ENCODE results near the gene SPTB. TPM values are rescaled to one million over a fixed set of nuclear protein-coding genes. Genes with fewer than 3 reads are reported as not detected.
A peak's percentile ranks its signal among the peaks of the same experiment; 100 is the strongest.

Gene SPTB
- polyA plus RNA-seq, 4 donors, result 13.1 to 19.2 (median 15.3) TPM

DNA sequence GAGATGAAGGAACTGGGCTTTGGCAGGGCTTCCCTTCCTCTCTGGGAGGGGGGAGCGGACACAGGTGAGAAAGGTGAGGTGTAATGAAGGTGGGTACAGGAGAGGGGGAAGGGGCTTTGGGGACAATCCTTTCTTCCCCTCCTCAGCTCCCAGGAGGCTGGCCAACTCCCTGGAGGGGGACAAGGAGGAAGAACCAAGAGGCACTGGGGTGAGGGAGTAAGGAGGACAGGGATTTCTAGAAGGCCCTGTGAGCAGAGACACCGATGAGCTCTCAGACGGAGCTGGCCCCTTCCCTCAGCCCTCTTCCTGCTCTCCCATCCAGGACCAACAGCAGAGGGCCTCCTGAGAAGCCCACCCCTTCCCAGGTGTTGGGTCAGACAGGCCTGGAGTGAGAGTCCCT, 122.1 kb downstream of the SPTB start:
- no peak for DNase-seq (ENCODE audit: low read depth in 4 of 4, low spot score in 2 of 4)

DNA sequence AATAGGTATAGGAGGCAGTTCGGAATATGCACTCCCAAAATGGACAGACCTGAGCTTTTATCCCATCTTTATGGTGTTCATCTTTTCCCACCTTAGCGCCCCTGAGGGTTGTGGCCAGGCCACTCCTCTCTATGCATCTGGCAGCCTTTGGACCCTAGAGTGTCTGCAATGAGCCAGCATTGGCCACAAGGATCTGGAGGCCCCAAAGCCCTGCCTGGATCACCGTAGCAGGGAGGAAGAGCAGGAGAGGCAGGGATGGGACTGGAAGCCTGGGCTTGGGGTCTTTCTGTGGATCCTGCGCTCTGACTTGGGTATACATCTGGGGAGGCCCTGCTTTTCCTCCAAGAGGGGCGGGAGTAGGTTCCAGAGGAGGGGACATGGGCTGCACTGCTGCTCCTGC, 123.0 kb downstream of the SPTB start:
- no peak for DNase-seq (ENCODE audit: low read depth in 4 of 4, low spot score in 2 of 4)

DNA sequence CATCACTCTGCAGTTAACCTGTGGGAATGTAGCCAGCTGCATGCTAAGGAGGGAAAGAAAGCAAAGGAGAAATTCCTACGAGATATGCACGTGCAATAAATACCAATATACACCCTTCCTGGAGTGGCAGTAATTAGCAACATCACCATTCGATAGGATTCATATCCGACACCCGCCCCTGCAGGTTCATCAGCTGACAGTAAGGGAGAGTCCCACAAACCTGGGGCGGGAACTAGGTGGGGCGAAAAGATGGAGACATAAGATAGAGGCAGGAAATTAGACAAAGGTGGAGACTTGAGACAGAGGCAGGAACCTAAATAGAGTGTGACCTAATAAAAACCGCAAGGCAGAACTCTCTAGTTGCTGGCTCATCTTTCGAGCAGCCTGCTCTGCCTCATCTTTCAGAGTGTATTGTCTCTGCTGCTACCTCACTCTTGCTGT, 123.9 kb downstream of the SPTB start:
- DNase-seq (ENCODE audit: low read depth in 4 of 4, low spot score in 2 of 4), result no peak

DNA sequence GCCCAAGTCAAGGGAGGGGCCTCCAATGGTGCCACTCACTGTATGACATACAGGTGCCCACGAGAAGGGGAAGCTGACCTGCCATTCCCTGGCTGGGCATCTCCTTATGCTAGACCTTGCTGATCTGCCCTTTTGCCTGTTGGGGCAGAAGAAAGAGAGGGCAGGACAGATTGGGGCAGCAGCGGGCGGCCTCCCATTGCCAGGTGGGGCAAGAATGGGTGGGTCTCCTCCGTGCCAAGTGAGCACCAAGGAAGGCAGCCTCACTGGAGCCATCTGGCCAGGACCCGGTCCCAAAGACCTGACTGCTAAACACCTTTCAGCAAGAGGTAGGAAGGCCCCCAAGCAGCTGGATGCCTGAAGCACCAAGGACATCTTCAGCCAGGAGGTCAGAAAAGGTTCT, 125.0 kb downstream of the SPTB start:
- DNase-seq (ENCODE audit: low read depth in 4 of 4, low spot score in 2 of 4), result no peak

DNA sequence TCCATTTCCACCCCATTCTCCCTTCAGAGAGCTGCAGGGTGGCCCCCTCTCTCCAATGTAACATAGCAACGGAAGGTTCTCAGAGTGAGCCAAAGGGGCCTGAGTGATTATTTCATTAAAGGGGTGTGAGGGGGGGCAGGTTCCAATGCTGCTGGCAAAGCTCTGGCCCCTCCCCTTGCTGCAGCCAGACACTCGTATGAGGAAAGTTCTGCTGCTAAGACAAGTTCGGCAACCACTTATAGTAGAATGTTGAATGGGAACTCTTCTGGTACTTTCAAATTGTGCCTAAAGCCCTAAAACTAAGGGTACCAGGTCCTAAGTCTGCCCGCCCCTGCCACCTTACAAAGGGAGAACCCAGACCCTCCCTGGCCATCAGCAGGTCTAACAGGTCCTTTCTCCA, 125.7 kb downstream of the SPTB start:
- DNase-seq (ENCODE audit: low read depth in 4 of 4, low spot score in 2 of 4), result no peak

DNA sequence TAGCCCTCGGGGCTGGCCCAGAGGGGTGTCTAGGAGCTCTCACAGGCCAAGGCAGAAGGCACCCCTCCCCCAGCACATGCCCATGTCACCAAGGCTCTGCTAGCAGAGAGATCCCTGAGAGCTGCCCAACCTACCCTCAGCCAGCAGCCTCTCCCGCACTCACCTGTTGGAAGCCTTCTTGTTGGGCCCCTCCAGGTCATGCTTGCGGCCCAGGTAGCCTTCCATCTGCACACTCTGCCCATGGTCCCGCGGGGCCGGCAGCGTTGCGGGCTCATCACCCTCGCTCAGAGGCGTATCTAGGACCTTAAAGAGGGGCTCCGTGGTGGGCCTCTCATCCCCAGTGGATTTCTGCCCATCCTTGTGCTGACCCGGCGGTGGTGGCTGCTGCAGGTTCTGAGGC, 126.3 kb downstream of the SPTB start:
- no peak for DNase-seq (ENCODE audit: low read depth in 4 of 4, low spot score in 2 of 4)

DNA sequence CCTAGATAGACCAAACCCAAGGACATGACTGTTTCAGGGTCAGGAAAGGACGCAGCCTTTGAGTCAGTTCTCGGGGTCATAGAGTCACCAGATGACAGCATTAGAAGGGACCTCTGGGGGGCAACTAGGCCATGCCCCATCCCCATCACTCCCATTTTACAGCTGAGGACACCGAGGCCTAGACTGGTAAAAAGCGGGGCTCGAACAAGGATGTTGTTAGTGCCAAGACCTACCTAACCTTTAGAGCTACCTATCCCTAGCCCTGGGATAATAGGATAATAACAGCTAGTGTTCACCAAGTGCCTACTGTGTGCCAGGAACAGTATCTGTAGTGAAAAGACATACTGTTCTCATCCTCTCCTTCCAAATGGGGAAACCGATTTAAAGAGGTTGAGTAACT, 126.8 kb downstream of the SPTB start:
- no peak for DNase-seq (ENCODE audit: low read depth in 4 of 4, low spot score in 2 of 4)

DNA sequence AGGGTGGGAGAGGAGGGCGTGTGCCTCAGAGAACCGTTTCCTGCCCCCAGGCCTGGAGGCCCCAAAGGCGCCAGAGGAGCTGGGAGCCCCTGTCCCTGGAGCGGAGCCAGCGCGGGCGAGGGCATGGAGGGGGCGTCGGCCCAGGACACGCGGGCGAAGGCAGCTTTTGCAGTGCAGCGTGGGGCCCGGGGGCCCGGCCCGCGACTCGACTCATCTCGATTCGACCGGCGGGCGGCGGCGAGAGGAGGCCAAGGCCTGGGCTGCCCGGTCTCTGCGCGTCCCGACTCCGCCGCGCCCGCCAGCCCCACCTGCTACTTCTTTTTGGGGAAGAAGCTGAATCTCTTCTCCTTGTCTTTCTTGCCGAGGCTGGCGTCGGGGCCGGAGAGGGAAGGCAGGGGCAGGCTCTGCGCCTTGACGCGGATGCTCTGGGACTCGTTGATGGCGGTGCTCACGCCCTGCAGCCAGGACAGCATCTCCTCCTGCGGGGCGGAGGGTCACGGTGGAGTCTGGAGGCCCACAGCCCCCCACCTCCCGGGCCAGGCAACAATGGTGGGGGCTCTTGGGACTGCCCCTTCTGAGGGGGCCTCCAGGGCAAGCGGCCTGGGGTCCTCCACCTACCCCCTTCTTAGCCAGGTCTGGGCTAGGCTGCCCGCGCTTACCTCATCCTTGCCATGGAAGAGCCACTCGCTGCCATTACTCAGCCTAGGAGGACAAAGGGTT, 130.6 kb downstream of the SPTB start:
- no peak for DNase-seq (ENCODE audit: low read depth in 4 of 4, low spot score in 2 of 4)

DNA sequence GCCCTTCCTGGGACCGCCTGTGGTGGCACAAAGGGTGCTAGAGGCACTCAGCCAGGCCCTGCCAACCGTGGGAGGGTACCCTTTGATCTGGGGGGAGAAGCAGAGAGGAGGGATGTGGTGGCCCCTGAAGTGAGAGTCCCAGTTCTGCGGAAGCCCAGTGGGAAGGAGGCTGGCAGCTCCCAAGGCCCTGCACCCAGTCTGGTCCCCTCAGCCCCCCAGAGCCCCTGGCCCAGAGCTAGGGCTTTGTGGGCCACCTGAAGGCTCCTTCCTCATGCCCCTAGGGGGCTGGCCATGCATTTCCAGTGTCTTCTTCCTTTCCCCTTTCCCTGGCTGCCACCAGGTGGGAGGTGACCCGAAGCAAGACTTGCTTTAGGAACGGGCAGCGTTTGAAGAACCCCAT, 131.2 kb downstream of the SPTB start:
- no peak for DNase-seq (ENCODE audit: low read depth in 4 of 4, low spot score in 2 of 4)

DNA sequence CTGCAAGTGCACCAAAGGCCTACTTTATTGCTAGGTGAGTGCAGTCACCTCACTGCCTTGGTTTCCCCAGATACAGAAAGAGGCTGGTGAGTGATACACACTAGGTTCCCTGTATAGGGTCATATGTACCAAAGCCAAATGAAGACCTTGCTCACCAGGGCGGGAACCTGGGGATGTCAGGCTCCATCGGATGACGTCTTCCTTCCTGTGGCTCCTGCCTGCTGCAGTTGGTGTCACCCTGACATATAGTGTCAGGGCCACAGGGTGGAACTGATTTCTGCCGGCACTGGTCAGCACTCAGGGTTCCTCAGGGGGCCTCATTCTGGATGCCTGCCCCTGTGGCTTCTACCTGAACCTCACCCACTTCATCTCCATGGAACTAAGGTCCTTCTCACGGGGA, 132.4 kb downstream of the SPTB start:
- DNase-seq (ENCODE audit: low read depth in 4 of 4, low spot score in 2 of 4), result no peak

DNA sequence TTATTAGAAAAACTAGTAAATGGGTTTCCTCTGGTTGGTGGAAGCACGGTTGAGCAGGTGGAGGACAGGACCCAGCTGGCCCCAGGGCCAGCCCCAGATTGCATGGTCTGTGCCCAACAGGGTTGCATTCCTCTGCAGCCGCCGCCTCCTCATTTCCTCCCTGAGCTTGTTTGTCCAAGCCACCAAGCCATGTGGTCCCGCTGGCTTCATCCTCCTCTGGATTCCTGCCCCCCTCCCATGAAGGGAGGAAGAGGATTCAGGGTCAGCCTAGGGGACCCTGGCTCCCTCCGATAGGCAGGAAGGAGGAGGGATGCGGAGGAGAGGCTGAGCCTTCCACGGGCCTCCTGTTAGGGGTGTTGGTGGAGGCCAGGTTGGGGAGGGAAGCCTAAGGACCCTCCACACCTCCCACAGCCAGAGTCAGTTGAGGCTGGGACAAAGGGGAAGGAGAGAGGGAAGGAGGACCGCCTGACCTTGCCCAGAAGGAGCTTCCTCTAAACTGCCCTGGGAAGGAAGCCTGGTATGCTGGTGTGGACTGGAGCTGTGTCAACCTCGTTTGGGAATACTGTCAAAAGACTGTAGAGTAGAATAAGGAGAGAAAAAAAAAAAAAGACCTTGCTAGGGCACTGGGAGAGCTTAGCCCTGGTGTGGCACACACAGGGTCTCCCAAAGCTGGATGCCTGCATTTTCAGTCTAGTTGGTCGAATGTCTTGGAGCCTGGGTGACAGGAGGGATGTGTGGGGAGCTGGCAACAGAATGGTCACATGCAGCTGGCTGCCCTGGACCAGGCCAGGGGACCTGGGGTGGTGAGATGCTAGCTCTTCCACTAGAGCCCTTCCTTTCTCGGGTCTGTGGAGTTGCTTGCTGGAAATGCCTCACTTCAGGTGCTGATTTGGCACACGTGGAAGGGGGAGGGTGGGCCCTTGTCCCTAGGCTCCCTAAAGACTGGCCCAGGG, 133.1 kb downstream of the SPTB start:
- peak in 1 of 4 donors; percentile 51 for DNase-seq (ENCODE audit: low read depth in 4 of 4, low spot score in 2 of 4)

DNA sequence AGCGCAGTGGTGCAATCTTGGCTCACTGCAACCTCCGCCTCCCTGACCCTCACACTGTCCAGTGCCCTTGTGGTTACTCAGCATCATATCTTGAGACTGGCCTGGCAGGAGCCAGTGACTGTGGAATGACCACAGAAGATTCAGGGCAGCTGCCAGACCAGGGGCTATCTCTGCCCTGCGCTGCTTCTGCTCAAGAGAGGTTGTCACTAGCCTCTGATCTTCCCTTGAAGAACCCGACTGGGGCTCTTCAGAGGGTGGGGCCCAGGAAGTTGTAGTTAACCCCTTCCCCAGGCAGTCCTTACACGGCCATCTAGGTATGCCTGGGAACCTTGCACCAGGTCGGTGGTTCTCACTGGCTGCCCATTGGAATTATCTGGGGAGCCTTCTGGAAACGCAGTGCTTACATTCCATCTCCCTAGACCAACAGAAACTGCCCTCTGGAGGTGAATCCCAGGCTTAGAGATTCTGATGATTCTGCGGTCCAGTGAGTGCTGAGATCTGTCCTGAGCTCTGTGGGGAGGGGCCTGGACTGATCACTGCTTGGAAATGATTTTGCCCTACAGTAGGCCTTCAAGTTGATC, 134.1 kb downstream of the SPTB start:
- no peak for DNase-seq (ENCODE audit: low read depth in 4 of 4, low spot score in 2 of 4)

DNA sequence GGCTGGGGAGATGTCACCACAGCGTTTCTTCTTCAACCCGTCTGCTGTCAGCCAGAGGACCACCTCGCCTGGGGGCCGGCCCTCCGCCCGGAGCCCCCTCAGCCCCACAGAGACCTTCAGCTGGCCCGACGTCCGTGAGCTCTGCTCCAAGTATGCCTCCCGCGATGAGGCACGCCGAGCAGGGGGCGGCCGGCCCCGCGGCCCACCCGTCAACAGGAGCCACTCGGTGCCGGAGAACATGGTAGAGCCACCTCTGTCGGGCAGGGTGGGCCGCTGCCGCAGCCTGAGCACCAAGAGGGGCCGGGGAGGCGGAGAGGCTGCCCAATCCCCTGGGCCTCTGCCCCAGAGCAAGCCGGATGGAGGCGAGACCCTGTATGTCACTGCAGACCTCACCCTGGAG, 136.6 kb downstream of the SPTB start:
- no peak for DNase-seq (ENCODE audit: low read depth in 4 of 4, low spot score in 2 of 4)

DNA sequence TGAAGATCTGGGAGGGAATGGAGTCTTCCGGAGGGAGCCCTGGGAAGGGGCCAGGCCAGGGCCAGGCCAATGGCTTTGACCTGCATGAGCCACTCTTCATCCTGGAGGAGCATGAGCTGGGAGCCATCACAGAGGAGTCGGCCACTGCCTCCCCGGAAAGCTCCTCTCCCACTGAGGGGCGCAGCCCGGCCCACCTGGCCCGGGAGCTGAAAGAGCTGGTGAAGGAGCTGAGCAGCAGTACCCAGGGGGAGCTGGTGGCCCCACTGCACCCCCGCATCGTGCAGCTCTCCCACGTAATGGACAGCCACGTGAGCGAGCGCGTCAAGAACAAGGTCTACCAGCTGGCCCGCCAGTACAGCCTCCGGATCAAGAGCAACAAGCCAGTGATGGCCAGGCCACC, 137.7 kb downstream of the SPTB start:
- no peak for DNase-seq (ENCODE audit: low read depth in 4 of 4, low spot score in 2 of 4)

DNA sequence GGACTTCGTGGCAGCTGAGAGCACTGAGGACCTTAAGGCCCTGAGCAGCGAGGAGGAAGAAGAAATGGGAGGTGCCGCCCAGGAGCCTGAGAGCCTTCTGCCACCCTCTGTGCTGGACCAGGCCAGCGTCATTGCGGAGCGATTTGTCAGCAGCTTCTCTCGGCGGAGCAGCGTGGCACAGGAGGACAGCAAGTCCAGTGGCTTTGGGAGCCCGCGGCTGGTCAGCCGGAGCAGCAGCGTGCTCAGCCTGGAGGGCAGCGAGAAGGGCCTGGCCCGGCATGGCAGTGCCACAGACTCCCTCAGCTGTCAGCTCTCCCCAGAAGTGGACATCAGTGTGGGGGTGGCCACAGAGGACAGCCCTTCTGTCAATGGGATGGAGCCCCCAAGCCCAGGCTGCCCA, 138.5 kb downstream of the SPTB start:
- DNase-seq (ENCODE audit: low read depth in 4 of 4, low spot score in 2 of 4), result no peak

DNA sequence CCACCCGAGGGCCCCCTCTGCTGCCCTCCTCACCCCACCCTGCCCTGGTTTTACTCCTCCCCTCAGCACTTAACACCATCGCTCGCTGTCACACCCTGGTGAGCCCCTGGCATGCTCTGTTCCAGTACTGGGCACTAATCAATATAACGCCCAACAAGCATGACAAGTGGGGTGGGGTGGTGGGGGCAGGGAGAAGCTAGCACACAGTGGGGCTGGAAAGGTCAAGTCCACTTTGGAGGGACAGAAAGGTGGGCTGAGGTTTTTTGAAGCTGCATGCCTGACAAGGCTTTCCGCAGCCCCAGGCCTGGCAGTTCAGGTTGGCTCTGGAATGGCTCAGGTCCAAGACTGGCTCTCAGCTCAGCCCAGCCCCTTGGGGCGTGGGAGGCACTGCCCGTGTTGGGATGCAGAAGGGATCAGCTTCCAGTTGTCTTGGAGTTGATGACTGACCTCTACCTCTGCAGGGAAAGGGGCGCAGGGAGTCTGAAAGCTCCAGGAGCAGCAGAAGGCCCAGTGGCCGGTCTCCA, 141.4 kb downstream of the SPTB start:
- DNase-seq (ENCODE audit: low read depth in 4 of 4, low spot score in 2 of 4), result no peak

DNA sequence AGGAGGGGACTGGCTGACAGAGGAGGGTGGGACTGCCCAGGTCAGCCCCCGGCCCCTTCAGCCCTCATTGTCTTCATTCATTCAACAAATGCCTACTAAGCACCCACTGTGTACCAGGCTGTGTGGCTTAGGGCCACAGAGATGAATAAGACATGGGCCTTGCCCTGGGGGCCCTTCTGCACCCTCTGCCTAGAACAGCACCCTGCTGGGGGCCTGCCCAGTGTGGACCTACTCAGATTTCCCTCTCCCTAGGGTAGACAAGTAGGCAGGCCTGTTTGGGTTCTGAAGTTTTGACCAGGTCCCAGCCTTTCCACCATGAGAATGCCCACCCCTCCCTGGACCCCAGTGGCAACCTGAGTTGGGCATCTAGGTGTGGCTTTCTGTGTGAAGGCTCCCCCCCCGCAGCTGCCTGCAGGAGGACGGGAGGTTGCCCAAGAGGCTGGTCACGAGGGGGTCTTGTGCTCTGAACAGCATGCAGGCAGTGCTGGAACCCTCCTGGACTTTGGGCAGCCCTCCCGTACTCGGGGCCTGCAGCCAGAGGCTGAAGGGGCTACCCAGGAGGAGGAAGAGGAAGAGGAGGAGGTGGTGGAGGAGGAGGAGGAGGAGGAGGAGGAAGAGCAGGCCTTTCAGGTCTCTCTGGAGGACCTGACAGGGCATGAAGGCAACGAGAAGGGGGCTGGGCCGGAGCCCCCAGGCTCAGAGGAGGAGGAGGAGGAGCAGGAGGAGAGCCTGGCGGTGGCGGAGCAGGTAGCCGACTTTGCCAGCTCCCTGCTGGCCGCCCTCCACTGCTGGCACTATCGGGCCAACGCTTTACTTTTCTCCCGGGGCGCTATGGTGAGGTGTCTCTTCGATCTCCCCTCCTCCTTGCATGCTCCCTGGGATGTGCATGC, 142.1 kb downstream of the SPTB start:
- no peak for DNase-seq (ENCODE audit: low read depth in 4 of 4, low spot score in 2 of 4)

DNA sequence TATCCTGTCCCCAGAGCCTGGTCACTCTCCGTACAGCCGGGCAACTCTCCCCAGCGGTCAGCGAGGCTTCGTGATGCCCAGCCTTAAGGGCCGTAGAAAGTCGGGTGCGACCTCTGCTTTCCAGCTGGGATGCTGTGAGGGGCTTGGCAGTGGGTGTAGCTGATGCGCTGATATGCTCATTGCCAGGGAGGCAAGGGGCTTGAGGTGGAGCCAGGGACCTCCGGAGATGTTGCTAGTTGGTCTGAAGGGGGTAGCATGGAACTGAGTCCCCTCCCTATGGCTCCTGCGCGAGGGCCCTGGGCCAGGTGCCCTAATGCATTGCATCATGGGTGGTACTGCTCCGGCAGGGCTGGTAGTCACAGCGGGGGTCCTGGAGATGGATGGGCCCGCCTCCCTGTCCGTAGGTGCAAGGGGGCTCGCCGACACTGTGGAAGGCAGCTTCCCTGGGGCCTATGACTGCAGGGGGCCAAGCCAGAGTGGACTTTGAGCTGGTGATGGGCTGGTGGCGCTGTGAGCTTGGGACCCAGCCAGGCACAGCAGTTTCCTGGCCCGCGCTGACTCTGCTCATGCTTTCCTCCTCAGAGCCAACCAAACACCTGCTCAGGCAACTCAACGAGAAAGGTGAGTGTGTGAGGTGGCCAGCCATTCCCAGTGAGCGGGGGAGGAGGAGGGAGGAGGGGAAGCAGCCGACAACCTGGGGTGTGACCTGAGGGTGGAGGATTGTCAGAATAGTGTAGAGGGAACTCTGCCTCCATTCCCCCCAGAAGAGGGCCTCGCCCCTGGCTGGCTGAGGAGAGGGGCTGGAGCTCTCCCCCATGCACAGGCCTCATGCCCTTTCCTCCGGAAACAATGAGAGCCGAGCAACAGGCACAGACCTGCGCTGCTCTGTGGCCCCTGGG, 143.2 kb downstream of the SPTB start:
- no peak for DNase-seq (ENCODE audit: low read depth in 4 of 4, low spot score in 2 of 4)

DNA sequence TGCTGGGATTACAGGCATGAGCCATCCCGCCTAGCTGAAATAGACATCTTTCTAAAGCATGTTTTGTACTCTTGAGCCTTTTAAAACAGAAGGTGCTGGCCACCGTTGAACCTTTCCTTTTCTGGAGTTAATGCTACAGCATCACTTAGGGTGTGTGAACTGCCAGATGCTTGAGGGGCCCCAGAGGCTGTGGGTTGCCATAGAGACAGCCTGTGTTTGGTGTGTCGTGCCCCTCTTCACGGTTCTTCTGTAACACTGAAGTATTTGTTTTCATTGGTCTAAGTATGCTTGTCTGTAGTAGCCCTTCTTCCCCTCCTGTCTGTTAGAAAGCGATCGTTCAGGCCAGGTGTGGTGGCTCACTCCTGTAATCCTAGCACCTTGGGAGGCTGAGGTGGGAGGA, 144.7 kb downstream of the SPTB start:
- DNase-seq (ENCODE audit: low read depth in 4 of 4, low spot score in 2 of 4), result no peak
